ENCODE data around the gene TOP1.
"Not testable (repeated sequence)": the region's sequence is repeated elsewhere in the genome, so short reads cannot be mapped to it uniquely, and the experiment has no call there.

TOP1 gene

DNA sequence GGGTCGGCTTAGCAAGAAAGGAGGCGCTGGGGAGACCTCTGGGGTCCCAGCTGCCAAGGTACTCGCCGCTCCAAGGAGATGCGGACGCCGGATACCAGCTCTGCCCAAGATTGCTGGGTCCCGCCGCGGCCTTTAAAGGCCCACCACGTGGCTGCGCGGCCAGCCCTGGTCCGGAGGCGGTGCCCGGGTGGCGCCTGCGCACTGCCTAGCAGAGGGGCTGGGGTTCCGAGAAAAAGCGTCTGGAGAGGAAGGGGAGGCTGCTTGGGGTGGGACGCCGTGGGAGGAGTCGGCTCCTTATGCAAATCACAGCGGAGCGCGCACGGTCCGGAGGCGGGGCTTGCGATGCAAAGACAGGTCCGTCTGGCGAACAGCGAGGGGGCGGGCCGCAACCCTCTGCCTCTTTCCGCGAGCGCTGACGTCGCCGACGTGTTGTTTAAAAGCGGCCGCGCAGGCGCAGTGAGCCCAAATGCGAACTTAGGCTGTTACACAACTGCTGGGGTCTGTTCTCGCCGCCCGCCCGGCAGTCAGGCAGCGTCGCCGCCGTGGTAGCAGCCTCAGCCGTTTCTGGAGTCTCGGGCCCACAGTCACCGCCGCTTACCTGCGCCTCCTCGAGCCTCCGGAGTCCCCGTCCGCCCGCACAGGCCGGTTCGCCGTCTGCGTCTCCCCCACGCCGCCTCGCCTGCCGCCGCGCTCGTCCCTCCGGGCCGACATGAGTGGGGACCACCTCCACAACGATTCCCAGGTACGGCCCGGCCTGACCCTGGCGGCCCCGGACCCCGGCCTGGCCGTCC, at the start of gene TOP1:
Gene TOP1 (plus strand): TSS at position 464 of the 791 bp plus-strand sequence. CDS start 246 bp downstream, at position 710.
- DNase-seq, result peak; percentile 98

DNA sequence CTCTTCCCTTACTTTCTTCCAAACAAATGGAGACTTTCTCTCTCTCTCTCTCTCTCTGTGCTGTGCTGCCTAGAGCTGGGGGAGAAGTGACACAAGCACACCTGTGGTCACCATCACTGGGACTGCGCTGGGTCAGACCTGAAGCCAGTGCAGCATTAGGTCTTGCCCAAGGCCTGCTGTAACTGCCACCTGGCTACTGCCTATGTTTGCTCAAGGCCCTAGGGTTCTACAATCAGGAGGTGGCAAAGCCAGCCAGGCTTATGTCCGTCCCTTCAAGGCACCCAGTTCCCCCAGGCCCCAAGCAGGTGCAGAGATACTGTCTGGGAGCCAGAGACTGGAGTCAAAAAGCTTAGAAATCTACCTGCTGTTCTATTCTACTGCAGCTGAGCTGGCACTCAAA, 49.4 kb upstream of the TOP1 start:
- no peak for DNase-seq

DNA sequence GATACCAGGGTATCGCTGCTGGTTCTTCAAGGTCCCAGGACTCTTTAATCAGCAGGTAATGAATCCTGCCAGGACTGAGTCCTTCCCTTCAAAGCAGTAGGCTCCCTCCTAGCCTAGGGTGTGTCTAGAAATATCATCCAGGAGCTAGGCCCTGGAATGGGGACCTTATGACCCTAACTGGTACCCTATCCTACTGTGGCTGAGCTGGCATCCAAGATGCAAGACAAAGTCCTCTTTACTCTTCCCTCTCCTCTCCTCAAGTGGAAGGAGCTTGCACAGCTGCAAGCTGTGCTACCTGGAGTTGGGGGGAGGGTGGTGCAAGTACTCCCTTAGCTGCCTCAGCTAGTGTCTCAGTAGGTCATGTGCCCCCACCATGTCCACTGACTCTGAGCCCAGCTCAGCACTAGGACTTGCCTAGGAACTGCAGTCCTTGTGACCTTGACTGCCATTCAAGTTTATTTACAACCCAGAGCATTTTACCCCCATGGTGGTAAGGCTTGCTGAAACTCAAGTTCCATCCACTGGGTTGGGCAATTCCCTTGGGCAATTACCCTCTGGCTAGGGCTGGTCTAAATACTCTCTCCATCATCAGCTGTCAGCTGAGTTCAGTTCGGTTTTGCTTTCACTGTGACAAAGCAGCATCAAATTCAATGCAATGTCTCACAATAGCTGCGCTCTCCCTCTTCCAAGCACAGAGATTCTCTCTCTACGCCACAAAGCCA, 48.4 kb upstream of the TOP1 start:
- no peak for DNase-seq

DNA sequence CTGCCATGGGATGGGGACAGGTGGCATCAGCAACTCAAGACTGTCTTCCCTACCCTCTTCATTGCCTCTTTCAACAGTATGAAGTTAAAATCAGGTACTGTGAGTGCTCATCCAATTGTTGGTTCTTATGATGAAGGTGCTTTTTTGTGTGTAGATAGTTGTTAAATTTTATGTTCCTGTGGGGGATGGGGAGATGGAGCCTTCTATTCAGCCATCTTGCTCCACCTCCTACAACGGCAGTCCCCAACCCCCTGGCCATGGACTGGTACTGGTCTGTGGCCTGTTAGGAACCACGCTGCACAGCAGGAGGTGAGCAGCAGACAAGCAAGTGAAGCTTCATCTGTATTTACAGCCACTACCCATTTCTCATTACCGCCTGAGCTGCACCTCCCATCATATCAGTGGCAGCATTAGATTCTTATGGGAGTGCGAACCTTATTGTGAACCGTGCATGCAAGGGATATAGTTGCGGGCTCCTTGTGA, 47.8 kb upstream of the TOP1 start:
- DNase-seq, result no peak

DNA sequence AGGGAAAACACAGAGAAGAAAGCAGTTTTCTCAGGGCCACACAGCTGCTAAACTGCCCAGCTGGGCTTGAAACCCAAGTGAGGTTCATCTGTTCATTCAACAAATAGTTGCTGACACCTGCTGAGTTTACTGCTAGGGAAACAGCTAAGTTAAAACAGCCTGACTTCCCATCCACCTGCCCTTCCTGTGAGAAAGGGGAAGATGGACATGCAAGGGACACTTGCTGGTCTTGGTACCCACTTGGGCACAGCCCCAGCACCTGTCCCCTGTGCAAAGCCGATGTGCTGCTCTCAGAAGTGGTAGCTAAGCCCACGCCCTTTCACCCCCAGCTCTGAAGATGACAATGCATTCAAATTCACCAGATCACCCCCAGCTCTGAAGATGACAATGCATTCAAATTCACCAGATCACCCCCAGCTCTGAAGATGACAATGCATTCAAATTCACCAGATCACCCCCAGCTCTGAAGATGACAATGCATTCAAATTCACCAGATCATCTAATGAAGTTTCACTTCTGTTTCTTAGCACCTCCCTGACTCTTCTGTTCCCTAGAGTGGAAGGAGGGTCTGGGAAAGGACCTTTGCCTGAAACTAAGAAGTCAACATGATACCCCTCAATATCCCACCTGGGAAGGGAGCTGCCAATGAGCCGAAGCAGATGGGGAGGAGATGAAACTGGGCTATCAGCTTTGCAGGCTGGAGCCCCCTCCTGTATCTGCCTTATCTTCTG, 46.0 kb upstream of the TOP1 start:
- no peak for DNase-seq

DNA sequence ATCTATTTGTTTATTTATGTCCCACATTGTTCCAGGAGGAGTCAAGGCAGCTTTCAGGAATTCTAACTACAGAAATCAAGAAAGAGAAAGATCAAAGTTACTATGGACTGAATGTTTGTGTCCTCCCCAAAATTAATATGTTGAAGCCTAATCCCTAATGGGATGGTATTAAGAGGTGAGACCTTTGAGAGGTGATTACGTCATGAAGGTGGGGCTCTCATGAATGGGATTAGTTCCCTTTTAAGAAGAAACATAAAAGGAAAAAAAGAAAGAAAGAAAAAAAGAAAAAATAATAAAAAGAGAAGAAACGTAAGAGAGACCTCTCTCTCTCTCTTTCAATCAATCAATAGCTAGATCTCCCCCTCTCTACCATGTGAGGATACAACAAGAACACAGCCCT, 44.7 kb upstream of the TOP1 start:
- no peak for DNase-seq

DNA sequence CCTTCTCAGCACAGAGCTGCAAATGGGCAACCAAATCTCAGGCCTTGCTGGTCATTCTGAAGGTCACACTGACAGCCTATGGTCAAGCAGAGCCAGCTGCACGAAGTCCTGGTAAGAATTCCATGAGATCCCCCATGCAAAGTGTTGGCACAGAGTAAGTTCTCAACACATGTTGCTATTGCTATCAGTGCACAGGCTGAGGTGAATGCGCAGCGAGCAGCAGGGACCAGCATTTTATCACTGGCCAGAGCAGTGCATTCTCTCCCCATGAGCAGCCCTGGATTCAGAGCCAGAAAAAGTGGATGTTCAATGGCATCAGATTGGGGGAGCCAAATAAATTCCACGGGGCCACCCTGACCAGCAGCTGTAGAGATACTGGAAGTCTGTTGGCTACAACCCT, 44.1 kb upstream of the TOP1 start:
- DNase-seq, result no peak

DNA sequence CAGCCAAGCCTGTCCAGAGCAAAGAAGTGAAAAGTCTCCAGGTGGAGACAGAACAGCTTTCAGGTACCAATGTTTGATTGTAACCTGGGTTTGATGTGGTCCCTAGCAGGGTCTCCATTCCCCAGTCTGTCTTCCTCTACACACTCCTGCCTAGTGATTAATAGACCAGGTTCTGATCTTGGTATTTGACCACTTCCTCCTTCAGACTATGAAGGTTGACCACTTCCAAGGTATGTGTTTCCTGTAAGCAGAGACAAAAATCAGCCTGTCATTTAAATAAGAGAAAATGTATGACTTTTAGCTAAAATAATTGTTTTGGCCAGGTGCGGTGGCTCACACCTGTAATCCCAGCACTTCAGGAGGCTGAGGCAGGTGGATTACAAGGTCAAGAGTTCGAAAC, 41.8 kb upstream of the TOP1 start:
- DNase-seq, result no peak

DNA sequence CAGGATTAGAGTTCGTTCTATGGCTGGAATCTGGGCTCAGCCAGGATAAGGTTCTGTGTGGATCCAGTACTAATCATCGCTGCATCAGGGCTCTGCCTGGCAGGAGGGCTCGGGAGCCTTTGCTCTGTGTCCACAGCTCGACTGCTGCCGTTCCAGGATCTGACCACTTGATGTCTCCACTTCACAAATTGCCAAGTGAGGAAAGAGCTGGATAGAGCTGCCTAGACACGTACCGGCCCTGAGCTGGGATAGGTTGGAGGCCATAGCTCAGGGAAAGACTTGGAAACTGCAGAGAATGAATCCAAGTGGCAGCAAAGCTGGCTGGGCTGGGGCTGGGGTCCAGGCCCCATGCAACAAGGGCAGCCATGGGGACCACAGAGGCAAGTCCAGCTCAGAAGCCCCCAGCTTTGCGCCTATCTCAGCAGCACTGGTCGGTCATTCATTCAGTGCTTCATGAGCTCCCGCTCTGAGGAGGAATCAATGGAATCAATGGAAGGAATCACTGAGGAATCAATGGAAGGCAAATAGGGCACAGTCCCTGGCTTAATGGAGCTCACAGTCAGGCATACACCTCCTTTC, 38.0 kb upstream of the TOP1 start:
- peak; percentile 48 for DNase-seq

DNA sequence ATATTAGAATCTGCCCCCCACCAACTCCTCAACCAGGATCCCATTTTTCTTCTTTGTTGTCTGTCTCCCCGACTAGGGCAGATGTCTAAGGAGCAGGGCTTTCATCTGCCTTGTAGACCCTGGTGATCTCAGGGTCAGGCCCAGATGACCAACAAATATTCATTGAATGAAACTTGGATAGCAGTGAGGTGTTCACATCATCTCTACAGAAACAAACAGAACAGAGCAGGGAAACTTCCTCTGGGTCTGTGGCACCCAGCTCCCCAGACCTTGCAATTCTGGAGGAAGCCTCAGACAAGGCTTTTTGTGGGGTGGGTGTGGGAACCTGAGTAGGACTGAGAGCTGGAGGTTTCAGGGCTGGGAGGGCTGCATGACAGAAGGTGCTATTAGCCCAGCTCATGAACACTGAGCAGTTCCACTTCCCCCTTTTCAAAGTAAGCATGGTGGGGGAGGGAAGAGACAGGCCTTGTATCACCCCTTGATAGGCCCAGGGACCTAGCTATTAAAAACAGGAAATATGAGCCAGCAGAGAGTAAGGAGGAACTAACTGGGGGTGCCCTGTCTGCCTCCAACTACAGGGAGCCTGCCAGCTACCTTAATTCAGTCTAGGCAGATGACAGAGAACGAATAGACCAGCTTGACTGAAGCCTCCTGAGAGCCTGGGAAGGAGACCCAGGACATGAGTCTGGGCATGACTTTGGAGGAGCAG, 37.3 kb upstream of the TOP1 start:
- DNase-seq, result peak; percentile 94

DNA sequence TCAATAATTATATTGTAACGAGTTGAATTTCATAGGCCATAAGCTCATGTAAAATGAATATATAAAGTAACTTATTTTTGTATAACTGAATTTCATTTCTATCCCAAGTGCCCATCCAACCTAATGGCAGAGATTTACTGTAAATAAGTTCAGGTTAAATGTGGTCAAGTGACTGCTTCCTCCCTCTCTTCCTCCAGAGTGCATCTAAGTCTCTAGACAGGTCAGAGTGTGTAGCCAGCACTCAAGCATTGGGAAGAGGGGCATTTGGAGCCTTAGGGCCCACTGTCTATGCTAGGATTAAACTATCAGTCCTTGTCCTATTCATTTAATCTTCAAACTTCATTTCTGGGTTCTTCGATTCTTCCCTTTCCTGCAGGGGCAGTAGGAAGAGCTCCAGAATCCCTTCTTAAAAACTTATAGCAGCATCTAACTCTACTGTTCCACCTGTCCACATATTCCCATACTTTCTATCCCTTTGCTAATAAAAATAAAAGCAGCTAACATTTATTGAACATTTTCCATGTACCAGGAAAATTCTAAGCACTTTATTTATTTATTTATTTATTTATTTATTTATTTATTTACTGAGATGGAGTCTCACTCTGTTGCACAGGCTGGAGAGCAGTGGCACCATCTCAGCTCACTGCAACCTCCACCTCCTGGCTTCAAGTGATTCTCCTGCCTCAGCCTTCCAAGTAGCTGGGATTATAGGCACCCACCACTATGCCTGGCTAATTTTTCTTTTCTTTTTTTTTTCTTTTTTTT, 36.1 kb upstream of the TOP1 start:
- DNase-seq, result no peak

DNA sequence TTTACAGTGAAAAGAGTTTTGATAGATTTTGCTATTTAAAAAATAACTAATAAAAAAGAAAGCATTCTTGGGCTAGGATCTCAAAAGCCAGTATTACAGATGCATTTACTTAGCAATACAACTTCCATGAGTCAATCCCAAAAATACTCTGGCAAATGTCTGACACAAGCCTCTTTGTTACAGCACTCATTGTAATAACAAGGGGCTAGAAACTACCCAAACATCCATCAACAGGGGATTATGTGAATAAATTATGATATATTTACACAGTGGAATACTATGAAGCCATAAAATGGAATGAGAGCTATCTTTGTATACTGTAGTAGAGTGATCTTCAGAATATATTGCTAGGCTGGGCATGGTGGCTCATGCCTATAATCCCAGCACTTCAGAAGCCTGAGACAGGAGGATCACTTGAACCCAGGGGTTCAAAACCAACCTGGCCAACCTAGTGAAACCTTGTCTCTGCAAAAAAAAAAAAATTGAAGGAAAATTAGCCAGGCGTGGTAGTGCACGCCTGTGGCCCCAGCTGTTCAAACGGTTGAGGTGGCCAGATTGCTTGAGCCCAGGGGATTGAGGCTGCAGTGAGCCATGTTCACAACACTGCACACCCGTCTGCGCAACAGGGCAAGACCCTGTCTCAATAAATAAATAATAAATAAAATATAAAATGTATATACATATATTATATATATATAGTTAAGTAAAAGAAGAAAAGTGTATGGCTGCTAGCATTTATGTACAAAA, 34.7 kb upstream of the TOP1 start:
- no peak for DNase-seq

DNA sequence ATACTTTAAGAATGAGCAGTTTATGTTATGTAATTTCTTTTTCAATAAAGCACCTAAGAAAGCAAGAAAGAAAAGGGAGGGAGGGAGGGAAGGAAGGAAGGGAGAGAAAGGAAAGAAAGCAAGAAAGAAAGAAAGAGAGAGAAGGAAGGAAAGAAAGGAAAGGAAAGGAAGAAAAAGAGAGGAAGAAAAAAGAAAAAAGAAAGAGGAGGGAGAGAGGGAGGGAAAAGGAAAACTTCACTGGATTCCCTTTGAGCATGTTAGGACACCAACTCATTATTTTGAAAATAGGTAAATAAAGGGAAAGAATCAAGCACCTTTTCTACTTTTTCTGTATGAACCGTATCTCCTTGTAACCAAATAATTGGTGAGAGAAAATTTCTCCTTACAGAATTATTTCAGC, 32.3 kb upstream of the TOP1 start:
- no peak for DNase-seq

DNA sequence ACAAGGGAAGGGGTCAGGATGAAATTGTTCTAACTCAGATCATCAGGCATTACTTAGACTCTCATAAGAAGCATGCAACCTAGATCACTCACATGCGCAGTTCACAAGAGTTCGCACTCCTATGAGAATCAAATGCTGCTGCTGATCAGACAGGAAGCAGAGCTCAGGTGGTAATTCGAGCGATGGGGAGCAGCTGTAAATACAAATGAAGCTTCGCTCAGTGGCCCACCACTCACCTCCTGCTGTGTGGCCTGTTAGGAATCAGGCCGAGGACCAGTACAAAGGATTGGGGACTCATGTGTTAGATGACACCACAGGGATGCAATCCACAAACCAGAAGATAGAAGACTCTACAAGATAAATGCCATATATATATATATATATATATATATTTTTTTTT, 31.5 kb upstream of the TOP1 start:
- DNase-seq, result no peak

DNA sequence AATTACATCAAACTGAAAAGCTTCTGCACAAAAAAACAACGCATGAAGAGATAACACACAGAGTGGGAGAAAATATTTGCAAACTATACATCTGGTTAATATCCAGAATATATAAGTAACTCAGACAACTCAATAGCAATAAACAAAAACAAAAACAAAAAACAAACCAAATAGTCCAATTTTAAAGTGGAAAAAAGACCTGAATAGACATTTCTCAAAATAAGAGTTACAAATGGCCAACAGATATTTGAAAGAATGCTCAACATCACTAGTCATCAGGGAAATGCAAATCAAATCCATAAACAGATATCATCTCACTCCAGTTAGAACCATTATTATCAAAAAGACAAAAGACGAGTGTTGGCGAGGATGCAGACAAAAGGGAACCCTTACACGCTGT, 28.8 kb upstream of the TOP1 start:
- DNase-seq, result no peak

DNA sequence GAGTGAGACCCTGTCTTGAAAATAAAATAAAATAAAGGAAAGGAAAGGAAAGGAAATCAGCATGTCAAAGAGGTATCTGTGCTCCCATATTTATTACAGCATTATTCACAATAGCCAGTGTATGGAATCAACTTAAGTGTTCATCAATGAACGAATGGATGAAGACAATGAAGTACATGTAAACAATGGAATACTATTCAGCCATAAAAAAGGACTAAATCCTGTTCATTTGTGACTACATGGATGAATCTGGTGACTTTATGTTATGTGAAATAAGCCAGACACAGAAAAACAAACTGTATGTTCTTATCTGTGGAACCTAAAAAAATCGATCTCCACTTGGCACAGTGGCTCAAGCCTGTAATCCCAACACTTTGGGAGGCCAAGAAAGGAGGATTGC, 28.0 kb upstream of the TOP1 start:
- no peak for DNase-seq

DNA sequence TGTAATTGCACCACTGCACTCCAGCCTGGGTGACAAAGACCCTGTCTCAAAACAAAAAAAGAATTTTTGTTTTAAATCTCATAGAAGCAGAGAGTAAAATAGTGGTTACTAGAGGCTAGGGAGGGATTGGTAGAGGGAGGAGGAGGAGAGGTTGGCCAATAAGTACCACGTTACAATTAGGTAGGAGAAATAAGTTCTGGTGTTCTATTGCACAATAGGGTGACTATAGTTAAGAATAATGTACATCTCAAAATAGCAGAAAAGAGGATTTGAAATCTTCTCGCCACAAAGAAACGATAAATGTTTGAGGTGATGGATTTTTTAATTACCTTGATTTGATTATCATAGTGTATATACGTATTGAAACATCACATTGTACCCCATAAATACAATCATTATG, 27.1 kb upstream of the TOP1 start:
- DNase-seq, result no peak

DNA sequence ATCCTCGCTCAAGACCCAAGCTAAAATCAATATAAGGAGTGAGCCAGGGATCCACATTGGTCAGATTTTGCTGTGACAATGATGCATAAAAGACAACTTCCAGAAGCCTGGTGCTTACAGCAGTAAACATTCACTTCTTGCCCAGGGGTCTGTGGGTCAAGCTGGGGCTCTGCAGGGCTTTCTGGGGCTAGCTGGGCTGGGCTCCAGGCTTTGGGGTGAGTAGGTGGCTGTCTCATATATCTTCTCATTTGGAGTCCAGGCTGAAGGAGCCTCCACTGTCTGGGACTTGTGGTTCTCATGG, 25.8 kb upstream of the TOP1 start:
- DNase-seq, result no peak

DNA sequence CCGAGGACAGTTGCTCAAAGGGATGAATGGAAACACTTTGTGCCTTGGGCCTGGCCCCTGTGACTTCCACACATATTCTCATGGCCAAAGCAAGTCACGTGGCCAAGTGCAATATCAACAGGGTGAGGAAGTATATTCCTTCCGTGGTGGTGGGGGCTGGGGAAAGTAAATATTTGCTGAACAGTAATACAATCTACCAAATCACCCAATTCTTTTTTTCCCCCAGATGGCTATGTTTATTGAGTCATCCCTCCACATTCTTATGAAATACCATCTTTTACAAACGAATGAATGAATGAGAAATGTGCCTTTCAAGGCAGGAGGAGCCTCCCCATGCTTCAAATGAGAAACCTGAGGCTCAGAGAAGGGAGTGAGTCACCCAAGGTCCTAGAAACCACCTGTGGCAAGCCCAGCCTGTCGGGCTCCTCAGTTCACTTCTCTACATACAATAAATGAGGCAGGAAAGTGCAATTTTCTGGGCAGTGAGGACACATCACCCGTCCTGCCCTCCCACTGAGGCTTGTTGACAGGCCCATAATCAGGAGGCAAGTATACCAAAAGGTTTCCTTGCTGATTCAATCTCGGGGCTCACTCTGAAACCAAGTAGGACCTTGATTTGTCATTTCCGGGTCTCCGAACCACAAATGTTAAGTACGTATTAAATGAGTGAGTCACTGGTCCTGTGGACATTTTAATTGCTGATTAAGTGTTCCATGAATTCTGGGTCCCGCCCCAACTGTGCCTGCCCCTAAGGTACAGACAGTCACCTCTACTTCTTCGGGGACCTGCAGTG, 25.3 kb upstream of the TOP1 start:
- peak; percentile 68 for DNase-seq

DNA sequence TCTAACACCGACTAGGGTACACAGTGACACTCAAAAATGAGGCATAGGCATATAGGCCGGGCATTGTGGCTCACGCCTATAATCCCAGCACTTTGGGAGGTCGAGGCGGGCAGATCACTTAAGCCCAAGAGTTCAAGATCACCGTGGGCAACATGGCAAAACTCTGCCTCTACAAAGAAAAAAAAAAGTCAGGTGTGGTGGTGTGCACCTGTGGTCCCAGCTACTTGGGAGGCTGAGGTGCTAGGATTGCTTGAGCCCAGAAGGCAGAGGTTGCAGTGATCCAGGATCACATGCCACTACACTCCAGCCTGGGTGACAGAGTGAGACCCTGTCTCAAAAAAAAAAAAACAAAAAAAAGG, 24.7 kb upstream of the TOP1 start:
- DNase-seq, result not testable (repeated sequence)

Data from KG1 (cell line).